ENCODE data around the gene PRR30.

DNA sequence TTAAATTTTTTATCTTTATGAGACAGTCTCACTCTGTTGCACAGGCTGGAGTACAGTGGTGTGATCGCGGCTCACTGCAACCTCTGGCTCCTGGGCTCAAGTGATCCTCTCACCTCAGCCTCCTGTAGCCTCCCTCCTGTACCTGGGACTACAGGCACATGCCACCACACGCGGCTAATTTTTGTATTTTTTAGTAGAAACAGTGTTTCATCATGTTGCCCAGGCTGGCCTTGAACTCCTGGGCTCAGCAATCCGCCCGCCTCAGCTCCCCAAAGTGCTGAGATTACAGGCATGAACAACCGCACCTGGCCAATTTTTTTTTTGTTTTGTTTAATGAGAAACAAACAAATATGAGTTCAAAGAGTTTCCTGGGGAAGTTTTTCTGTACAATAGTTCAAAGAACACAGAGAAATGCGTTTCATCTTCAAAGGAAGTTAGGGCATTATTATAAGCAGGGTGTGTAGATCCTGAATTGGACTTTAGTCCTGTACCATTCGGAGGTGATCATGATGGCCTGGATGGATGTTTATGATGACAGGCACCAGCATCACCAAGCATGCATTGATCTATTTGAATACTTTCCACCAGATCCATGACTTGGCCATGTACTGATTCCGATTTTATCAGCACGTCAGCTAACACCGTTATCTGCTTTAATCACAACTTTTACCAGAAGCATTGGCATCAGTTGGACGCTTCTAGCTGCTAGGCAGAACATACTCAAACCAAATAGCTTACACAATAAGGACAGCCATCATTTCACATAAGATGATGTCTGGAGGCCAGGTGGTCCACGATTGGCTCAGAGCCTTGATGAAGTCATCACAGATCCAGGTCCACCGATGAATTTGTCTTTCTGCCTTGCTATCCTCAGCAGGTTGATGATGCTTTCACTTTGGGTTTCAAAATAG, 38.5 kb upstream of the PRR30 start:
- no peak for TF ChIP-seq CTCF (IDR thresholded peaks at IDR 0.05)
- TF ChIP-seq POLR2A (IDR thresholded peaks at IDR 0.05): no peak
